GM21526 (cell line): ENCODE data around the gene KLF16.

Experiments used
- ATAC-seq: cut with Tn5 transposase; IDR thresholded peaks from one replicate; pipeline ENCODE4 v1.9.1; 2021; ENCODE audit warnings: moderate library complexity; ENCODE audit not compliant: unreplicated experiment, low FRiP score

KLF16 gene

DNA sequence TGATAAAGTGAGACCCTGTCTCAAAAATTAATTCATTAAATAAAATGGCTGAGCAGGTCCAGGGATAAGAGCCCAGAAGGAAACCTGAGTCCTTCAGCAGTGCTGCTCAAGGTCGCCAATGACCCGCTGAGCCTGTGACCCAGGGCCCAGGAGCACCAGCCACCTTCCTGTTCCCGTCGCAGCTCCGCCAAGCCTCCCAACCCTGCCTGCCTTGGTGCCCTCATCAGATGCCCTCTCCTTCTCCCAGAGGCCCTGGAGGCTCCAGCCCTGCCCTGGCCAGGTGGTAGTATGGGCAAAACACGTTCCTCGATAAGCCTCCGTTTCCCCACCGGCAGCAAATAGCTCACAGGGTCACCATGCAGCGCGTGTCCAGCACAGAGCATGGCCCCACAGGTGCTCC, 17.7 kb downstream of the KLF16 start:
- ATAC-seq = no peak

DNA sequence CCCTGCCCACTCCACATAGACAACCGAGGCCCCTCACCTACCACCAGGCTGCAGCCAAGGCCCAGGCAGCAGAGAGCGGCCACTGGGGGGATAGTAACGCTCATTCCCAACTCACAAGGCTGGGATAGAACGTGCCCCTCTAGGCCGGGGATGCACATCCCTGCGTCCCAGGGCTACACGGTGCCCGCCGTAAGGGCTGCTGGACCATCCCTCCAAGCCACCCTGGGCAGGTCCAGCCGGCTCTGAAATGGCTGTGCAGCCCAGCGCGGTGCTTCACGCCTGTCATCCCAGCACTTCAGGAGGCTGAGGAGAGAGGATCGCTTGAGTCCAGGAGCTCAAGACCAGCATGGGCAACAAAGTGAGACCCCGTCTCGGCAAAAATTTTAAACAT, 18.3 kb downstream of the KLF16 start:
- no peak for ATAC-seq

DNA sequence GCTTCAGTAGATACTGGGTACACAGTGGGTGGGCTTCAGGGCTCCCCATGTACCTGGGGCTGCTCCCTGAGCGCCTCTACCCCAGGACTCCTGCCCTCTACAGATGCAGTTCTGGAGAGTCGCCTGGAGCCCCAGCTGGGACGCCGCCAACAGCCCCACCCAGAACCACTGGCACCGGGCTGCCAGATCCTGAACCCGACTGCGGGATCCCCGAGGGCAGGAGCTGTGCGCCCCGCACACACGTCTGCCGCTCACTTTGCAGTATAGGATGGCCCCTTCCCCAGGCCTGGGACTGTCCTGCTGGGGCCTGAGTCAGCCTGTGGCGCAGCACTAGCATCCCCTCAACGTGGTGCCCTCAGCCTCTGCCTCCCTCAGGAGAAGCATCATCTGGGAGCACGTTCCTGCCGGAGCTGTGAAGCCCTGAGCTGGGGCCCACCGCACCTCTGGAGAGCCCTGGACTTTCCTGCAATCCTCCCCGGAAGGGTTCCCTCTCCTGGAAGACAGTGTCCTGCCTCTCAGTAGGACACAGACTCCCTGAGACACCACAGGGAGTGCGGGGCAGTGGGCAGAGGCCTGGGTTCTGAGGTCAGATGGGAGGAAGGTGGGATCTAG, 18.8 kb downstream of the KLF16 start:
- ATAC-seq = no peak

DNA sequence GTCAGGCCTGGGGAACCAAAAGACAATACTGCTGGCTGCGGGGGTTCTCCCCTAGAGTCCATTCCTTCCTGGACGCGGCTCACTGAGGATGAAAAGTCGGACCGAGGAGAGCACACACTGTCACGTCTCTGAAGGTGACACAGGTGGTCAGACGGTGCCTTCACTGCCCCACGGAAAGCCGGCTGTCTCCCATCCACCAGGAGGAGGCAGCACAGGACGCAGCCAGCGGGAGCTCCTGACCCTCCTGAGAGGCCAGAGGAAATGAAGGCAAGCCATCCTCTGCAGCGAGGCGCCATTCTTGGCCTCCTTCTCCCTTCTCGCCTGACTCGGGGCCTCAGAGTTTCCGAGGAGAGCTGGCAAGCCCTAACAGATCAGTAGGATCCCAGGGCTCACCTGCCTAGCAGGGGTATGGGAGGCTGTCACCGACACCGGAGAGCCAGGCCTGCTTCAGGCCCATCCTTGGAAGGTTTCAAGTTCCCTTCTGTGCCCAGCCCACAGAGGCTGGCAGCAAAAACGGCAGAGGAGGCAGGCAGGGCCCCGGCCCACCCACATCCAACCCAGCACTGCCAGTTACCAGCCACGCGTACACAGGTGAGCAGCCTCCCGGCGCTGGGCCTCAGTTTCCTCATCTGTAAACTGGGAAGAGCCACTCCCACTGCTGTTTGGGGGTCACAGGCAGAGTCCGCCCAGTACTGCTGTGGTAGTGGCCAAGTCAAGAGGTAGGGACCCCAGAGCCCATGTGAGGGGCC, 19.6 kb downstream of the KLF16 start:
- no peak for ATAC-seq

DNA sequence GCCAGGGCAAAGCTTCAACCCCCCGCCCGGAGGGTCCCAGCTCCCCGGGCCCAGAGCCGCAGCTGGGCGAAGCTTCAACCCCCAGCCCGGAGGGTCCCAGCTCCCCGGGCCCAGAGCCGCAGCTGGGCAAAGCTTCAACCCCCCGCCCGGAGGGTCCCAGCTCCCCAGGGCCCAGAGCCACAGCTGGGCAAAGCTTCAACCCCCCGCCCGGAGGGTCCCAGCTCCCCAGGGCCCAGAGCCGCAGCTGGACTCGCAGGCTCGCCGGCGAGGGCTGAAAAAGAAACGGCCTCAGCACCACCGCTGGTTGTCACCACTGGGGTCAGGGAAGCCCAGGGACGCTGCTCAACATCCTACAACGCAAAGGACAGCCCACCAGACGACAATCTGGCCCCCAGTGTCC, 20.3 kb downstream of the KLF16 start:
- ATAC-seq = no peak

DNA sequence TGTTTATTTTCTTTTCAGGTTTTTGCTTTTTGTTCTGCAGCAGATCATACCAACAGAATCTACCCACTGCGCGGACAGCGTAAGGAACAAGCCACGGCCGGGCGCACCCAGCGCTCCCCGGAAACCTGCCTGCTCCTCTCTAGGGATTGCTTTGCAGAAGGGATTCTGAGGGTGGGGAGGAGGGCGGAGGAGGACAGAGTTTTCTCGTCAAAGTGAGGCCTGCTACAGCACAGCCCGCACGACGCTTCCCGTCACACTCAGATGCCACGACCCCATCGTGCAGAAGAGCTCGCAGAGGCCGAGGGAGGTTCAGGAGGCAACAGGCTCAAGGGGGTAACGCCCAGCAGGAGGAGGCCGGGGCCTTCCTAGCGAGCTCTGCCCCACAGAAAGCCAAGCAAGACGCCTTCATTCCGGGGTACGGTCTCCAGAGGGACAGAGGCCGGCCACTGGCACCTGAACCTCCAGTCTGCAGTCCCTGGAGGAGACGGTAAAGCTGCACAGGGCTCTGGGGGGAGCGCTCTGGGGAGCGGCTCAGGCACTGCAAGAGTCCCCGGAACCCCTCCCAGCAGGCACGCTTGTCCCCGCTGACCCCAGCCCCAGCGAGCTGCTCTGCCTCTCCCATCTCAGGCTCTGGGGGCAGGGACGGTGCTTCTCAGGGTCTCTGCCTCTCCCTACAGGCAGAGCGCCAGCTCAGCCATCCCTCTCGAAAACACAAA, 22.0 kb downstream of the KLF16 start:
- no peak for ATAC-seq

DNA sequence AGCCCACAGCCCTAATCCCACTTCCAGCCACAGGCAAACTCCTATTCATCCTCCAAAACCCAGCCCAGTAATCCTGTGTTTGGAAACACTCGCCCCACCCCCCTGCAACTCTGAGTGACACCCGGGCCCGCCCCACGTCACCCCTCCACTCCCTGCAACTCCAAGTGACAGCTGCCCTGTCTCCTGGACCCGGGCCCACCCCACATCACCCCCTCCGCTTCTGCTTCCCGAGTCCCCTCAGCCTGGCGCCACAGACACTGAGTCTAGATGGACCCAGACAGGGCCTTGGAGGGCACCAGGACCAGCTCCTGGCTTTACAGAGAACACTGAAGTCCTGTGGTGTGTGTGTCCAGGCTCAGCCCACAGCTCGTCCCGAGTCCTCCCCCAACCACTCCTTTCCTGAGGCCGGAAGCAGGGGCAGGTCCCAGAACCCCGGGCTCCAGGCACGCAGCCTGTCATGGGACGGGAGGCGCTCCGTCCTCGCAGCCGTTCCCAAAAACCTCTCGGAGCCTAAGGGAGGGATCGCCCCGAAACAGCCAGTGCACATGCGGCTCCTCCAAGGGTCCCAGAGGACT, 22.8 kb downstream of the KLF16 start:
- no peak for ATAC-seq

DNA sequence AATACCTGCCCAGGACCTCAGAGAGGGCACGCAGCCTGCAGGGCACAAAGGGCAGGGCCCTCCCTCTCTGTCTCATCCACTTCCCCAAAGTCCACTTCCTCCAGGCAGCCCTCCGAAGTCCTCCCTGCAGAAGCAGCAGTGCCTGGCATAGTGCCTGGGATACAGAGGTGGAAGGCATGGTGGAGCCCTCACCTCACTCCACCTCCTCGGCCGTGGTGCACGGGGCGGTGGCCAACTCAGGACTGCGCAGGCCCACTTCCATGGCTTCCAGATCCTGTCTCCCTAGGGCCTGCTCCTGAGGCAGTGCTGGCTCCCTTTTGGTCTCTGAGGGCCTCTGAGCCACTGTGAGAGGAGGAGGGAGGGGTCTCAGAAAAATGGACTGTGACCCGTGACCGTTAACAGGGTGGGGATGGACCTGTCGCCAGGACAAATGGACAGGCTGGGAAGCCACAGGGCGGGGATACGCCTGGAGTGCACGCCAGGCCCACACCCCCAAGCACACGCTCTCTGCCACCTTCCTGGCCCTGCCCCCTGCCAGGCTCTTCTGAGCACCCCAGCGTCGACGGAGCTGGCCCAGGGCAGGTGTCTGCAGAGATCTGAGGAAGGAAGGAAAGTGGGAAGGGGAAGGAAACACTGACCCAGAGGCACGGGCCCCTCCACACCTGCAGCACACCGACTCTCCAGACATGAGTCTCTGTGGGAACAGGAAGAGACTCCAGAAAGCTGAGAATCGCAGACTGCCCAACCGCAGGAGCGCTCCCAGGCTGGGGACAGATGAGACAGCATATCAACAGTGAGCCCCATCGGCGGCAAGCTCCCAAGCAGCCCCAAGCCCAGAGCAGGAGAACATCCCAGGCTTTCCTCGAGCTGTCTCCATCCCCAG, 23.5 kb downstream of the KLF16 start:
- no peak for ATAC-seq

DNA sequence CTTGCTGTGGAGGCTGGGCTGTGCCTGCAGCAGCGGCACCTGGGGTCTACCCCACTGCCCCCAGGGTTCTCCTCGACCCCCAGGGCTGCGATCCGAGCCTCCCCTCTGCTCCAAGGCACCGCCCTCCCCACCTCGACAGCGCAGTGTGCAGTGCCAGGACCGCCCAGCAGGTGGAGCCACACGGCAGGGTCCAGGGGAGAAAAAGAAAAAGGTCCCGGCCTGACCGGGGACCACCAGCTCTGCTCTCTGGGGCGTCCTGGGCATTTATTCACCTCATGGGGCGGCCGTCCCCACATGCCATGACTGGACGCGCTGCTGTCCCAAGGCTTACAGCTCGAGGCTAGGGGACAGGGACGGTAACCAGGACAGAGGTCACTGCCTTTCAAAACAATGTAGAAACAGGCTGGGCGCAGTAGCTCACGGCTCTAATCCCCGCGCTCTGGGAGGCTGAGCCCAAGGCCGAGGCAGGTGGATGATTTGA, 25.7 kb downstream of the KLF16 start:
- ATAC-seq = no peak

DNA sequence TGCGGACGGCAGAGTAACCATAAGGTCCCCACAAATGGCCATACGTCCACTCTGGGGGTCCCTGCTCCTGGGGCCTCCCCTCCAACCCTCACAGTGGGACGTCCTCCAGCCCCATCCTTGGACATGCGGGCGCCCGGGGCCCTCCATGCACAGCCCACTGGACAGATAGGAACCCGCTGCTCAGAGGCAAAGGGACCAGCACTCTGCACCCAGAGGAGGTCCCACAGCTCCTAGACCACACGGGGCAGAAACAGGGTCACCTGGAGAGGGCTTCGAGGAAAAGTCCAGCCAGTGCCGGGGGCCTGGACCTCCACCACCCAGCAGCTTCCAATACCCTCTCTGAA, 26.2 kb downstream of the KLF16 start:
- no peak for ATAC-seq

DNA sequence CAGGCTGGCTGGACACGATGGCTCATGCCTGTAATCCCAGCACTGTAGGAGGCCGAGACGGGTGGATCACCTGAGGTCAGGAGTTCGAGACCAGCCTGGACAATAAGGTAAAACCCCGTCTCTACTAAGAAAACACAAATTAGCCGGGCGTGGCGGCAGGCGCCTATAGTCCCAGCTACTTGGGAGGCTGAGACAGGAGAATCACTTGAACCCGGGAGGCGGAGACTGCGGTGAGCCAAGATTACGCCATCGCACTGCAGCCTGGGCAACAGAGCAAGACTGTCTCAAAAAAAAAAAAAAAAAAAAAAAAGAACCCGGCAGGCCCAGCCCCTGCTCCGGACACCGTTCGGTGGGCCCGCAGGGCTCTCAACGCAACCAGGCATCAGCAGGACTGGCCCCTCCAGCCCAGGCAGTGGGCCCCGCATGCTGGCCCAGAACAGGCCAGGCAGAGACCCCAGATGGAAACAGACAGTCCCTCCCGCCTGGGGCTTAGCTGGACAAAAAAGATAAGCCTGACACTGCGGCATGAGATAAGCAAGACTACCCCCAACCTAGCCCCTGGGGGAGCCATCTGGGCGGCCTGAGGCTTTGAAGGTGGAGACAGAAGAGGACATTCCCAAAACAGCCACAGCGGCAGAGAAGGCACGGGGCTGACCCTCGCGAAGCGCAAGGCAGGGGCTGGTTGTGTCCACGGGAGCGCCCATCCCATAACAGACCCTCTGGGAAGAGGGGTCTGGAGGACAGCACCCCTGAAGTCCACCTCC, 26.7 kb downstream of the KLF16 start:
- ATAC-seq = no peak

DNA sequence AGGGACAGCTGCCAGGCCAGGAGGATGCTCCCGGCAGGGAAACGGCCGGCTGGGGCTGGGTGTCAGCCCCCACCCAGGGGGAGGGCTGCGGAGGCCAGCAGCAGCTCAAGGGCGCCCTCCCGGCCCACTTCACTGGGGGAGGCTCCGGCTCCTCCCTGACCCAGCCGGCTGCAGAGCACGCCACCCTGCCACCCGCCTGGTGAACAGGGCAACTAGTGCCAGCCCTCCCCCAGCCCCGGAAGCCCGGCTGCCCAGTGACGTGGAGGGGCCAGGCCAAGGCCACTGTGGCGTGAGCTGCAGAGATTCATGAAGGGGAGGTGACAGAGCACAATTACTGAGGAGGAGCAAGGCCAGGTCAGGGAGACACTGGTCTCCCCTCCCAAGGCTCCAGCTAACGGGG, 29.8 kb downstream of the KLF16 start:
- no peak for ATAC-seq

DNA sequence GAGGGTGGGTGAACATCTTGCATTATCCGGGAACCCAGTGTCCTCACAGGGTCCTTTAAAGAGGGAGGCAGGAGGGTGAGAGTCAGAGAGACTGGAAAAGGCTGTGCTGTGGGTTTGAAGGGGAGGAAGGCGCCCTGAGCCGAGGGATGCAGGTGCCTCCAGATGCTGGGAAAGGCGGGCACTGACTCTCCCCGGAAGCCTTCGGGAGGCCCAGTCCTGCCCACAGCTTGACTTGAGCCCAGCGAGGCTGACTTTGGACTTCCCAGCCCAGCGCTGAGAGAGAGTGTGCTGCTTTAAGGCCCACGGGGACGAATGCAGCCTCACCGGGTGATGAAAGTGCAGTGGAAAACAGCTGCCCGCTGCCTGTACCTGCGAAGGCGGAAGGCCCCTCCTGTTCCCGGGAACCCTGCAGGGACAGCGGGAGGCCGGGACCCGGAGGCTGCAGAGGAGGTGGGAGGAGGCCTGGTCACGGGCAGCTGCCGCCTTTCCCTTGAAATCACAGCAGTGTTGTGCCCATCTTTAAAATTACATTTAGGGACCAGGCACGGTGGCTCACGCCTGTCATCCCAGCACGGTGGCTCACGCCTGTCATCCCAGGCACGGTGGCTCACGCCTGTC, 31.2 kb downstream of the KLF16 start:
- no peak for ATAC-seq

DNA sequence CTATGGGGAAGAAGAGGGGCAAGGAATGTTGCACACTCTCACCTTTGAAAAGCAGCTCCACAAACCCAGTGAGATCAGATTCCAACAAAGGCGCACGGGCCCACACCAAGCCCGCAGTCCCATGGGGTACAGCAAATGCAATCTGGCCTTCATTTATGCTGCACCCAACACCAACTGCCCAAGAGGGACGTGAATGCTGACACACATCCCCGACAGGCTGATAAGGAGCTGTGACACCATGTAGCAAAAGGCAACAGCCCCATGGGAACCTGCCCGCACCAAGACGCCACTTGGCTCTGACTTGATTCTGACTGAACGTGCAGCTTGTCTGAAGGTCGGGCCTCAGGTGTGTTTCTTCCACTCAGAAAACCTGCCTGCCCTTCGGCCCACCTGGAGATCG, 32.4 kb downstream of the KLF16 start:
- ATAC-seq = no peak

DNA sequence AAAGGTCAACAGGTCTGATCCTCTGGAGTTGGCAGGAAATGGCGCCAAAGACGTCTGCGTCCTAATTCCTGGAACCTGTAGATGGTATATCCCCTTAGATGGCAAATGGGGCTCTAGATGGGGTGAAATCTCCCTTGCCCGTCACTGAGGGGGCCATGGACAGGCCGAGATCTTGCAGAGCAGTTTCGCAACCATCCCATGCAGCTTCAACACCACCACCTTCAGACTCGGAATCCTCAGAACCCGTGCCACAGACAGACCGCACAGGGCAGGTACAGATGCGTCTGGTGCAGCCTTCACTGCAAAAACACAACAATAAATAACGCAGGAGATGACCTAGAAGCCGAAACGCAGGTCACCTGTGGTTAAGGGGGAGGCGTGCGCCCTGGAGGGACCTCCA, 32.8 kb downstream of the KLF16 start:
- no peak for ATAC-seq

DNA sequence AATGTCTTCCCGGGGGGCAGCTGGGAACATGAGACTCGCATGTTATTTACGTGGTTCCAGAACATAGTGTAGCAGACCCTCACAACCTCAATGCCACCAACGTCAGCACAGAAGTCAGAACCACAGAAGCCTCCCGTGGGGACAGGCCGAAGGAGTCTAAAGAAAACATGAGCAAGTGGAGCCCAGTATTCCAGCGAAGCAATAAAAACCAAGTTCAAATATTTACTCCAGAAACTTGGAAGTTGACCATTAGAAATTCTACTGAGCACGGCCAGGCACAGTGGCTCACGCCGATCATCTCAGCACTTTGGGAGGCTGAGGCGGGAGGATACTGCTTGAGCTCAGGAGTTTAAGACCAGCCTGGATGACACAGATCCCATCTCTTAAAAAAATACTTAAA, 33.4 kb downstream of the KLF16 start:
- no peak for ATAC-seq

DNA sequence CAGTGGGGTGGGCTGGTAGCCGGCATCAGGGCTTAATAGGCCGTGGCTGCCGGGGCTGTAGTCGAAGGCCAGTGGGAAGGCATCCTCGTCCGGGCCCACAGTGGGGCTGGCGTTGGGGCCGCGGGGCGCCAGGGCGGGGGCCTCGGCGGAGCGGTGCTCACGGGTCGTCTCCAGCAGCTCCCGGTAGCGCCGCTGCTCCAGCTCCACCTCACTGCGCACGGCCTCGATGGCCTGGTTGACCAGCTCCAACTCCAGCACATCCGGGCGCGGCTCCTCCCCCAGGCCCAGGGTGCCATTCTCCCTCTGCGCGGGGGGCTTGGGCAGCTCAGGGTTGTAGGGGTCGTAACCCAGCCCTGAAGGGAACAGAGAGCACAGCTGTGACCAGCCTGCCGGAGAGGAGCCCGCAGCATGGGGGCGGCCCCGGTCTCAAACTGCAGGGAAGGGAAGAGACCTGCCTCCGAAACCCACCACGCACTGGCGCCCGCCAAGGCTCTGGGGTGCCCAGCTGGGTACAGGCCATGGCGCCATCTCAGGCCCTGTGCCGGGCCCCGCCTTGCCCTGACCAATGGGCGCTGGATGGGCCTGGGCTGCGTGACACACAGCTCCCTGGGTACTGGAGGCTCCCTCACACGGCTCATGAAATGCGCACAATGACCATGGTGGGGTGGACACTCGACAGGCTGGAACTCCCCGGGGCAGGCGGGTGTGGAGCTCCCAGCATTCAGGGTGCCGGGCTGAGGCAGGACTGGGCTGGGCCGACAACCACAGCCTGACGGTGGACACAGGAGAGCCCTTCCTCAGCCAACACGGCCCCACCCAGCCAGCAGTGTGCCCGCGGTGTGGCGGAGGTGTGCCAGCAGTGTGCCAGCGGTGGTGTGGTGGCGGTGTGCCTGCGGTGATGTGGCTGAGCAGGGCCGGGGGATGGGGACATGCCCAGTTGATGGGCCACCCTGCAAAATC, 34.8 kb downstream of the KLF16 start:
- ATAC-seq = no peak

DNA sequence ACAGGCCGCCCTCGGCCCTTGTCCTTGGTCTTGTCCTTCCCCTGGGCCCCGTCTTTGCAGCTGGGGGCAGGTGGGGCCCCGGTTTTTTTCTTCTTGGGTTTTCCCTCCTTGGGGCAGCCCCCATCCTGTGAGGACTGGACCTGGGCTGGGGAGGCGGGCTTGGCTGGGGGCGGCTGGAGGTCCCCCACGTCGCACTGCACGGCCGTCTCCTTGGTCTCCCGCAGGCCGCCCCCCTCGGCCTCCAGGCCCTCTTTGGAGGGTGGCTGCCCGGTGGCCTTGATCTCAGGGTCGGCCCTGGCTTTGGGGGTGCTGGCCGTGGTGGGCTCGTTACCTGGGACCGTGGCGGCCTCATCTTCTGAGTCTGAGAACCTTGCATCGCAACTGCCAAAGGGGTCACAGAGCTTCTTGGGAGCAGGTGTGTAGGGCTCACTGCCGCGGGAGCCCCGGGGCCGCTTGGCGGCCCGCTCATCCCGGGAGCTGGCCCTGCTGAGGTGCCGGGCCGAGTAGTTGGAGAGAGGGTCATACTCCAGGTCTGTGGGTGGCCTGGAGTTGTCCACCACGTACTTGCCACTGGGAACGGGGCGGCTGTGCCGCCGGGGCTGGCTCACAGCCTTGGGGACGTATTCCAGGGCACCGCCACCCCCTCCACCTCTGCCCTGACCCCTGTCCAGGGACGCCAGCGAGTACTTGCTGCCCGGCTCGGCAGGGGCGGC, 35.7 kb downstream of the KLF16 start:
- ATAC-seq = no peak
